B cell (primary cell): ENCODE measurements around the gene CPED1. TPM values are rescaled to one million over a fixed set of nuclear protein-coding genes. Genes with fewer than 3 reads are reported as not detected.

Source experiments
- ATAC-seq: fragments of 200-7000 bp; cut with Tn5 transposase; one replicate; pipeline ENCODE4 v1.10.0; 2021; ENCODE audit warnings: low read depth, mild to moderate bottlenecking, moderate number of reproducible peaks, moderate library complexity
- CTCF ChIA-PET: fragments of 350-600 bp; sonication (Branson Sonifier 250); formaldehyde crosslinking; loops from one replicate; lab custom pipeline; 2021; ENCODE audit warnings: antibody characterized with exemption, inconsistent platforms; lab: Charles Lee
- POLR2A ChIA-PET: fragments of 350-600 bp; sonication (Branson Sonifier 250); formaldehyde crosslinking; loops from one replicate; lab custom pipeline; 2021; ENCODE audit warnings: antibody characterized with exemption; lab: Charles Lee
- DNase-seq: peaks from one replicate; pipeline ENCODE4 v3.0.0; 2013
- H2AFZ ChIP-seq: 2 replicates; pipeline ENCODE4 v1.6.1; 2012; ENCODE audit warnings: mild to moderate bottlenecking, low read depth, low read length; ENCODE audit not compliant: insufficient read depth, poor library complexity, severe bottlenecking
- H3K27ac ChIP-seq, 2 donors: 1 replicate in 1 of 2; 2 replicates in 1 of 2; pipeline ENCODE4 v1.5.1; 2012 to 2013; ENCODE audit warnings: low read length in 2 of 2, mild to moderate bottlenecking in 2 of 2, moderate library complexity in 1 of 2
- H3K27me3 ChIP-seq, 4 experiments: fragments of 200-600 bp in 1 of 4; sonication (generic) in 1 of 4; replicated peaks in 1 of 4; 1 replicate in 2 of 4; 2 replicates in 2 of 4; pipeline versions ENCODE4 v1.6.1 to v1.7.0; 2013 to 2016; ENCODE audit warnings: low read length in 3 of 4, mild to moderate bottlenecking in 2 of 4, mixed read lengths in 1 of 4, moderate library complexity in 1 of 4; ENCODE audit not compliant: insufficient read depth in 4 of 4, control insufficient read depth in 3 of 4; ENCODE audit errors: control extremely low read depth in 1 of 4
- H3K36me3 ChIP-seq, 2 experiments: replicated peaks in 1 of 2; 1 replicate in 1 of 2; 2 replicates in 1 of 2; pipeline versions ENCODE4 v1.6.1 to v1.7.1; 2013; ENCODE audit warnings: low read length in 1 of 2; ENCODE audit not compliant: insufficient read depth in 2 of 2, control insufficient read depth in 1 of 2; ENCODE audit errors: control extremely low read depth in 1 of 2, extremely low read depth in 1 of 2
- H3K4me1 ChIP-seq, 2 donors: fragments of 200-600 bp in 1 of 2; sonication (generic) in 1 of 2; 1 replicate in 1 of 2; 2 replicates in 1 of 2; pipeline versions ENCODE4 v1.5.1 to v1.6.1; 2013 to 2017; ENCODE audit warnings: low read length in 2 of 2; ENCODE audit not compliant: control insufficient read depth in 2 of 2, insufficient read depth in 2 of 2
- H3K4me2 ChIP-seq: replicated peaks from 2 replicates; pipeline ENCODE3; 2012; ENCODE audit warnings: mild to moderate bottlenecking, low read depth, low read length; ENCODE audit not compliant: poor library complexity, severe bottlenecking
- H3K4me3 ChIP-seq, 5 experiments: fragments of 200-600 bp in 1 of 5; sonication (generic) in 1 of 5; 1 replicate in 3 of 5; 2 replicates in 2 of 5; pipeline versions ENCODE4 v1.5.1 to v1.7.0; 2011 to 2016; ENCODE audit warnings: low read length in 4 of 5, mild to moderate bottlenecking in 4 of 5, low read depth in 2 of 5, control low read depth in 1 of 5, moderate library complexity in 1 of 5; ENCODE audit not compliant: insufficient read depth in 1 of 5; ENCODE audit errors: control extremely low read depth in 1 of 5, extremely low read depth in 1 of 5
- H3K79me2 ChIP-seq: fragments of 200-600 bp; sonication (generic); one replicate; pipeline ENCODE4 v1.6.0; 2016; ENCODE audit warnings: low read length; ENCODE audit not compliant: control insufficient read depth, insufficient read depth
- H3K9ac ChIP-seq: fragments of 200-600 bp; sonication (generic); 2 replicates; pipeline ENCODE4 v1.6.1; 2017; ENCODE audit warnings: mild to moderate bottlenecking, low read length, moderate library complexity
- H3K9me3 ChIP-seq, 3 donors: one replicate each; pipeline versions ENCODE4 v1.6.1 to v1.7.1; 2013; ENCODE audit warnings: low read length in 2 of 3; ENCODE audit not compliant: control insufficient read depth in 2 of 3, insufficient read depth in 1 of 3; ENCODE audit errors: control extremely low read depth in 1 of 3
- H4K20me1 ChIP-seq: 2 replicates; pipeline ENCODE4 v1.6.0; 2012; ENCODE audit warnings: mild to moderate bottlenecking, low read length; ENCODE audit not compliant: insufficient read depth, control insufficient read depth, poor library complexity, severe bottlenecking
- H3K27ac Mint-ChIP-seq: one replicate; pipeline ENCODE4 v1.8.0; 2021; ENCODE audit warnings: mixed read lengths
- H3K27me3 Mint-ChIP-seq: one replicate; pipeline ENCODE4 v1.8.0; 2021; ENCODE audit warnings: mixed read lengths
- H3K4me1 Mint-ChIP-seq: one replicate; pipeline ENCODE4 v1.8.0; 2021; ENCODE audit warnings: mixed read lengths
- H3K4me3 Mint-ChIP-seq: one replicate; pipeline ENCODE4 v1.8.0; 2021; ENCODE audit warnings: mixed read lengths
- H3K9me3 Mint-ChIP-seq: one replicate; pipeline ENCODE4 v1.8.0; 2022; ENCODE audit warnings: mixed read lengths; ENCODE audit not compliant: insufficient read depth
- EZH2 ChIP-seq: IDR thresholded peaks from 2 replicates; pipeline ENCODE4 v1.6.1; 2012; ENCODE audit warnings: borderline replicate concordance, low read depth, mild to moderate bottlenecking, moderate library complexity, low read length; ENCODE audit not compliant: insufficient read depth, poor library complexity, severe bottlenecking
- WGBS: methylation state at CpG from one replicate; pipeline ENCODE4 v1.1.5; 2013; ENCODE audit warnings: missing lambda C conversion rate; ENCODE audit not compliant: insufficient coverage; 5-methylcytosine and 5-hydroxymethylcytosine counted together
- intact Hi-C: fragments of 100-400 bp; cut with micrococcal nuclease; formaldehyde crosslinking; loops from one replicate; pipeline ENCODE4 v1.10.0; 2022
- polyA plus RNA-seq: library from polyadenylated mRNA; depleted of rRNA; stranded (reverse); fragments of >200 nt; gene quantifications from 2 replicates; pipeline ENCODE4 v1.2.3, GENCODE V29; 2012
- total RNA-seq, 2 donors: library from RNA; stranded (reverse); fragments of 120-200 nt in 1 of 2; gene quantifications; 1 replicate in 1 of 2; 2 replicates in 1 of 2; pipeline versions ENCODE4 v1.2.3 to v1.2.4, GENCODE V29; 2013 to 2022
- TF ChIP-seq, protein P1 (sequence below): fragments of 200-600 bp; IDR thresholded peaks from one replicate; pipeline ENCODE4 v1.8.0; 2022; ENCODE audit warnings: antibody characterized with exemption, mild to moderate bottlenecking

Gene CPED1
- total and polyA plus RNA-seq, 2 donors (not counting 1 experiment from before 2014, with no cell fraction given), result 0.44 to 3.8 TPM

GRCh38 chr7:121274467-121274866, 286.0 kb downstream of the CPED1 start:
- intact Hi-C loops, result loop anchor here (5.0 kb wide), 1 partner anchor 37 kb away; no protein-coding TSS in a partner anchor
- H3K4me1 Mint-ChIP-seq, result peaks cover 38% of the 10 kb centered on the region
- H3K79me2 ChIP-seq, result no peaks in the 10 kb centered on the region
- peaks cover 5% of the 10 kb centered on the region in 2 donors for H3K4me1 ChIP-seq
- ATAC-seq, result no peak
- H3K27me3 Mint-ChIP-seq, result no peaks in the 10 kb centered on the region
- H4K20me1 ChIP-seq, result no peaks in the 10 kb centered on the region
- no peaks in the 10 kb centered on the region for H3K36me3 ChIP-seq
- no peak overlapping the region for H3K27ac Mint-ChIP-seq
- no CpG with 5 or more reads among the region's 2 CpGs for WGBS
- POLR2A ChIA-PET, result no interaction called here
- H3K4me3 Mint-ChIP-seq, result no peak overlapping the region
- H3K9ac ChIP-seq, result no peak overlapping the region
- no peak overlapping the region for H3K4me3 ChIP-seq
- no peaks in the 10 kb centered on the region for H3K27me3 ChIP-seq
- DNase-seq, result no peak
- H2AFZ ChIP-seq, result no peak overlapping the region
- no peak overlapping the region for H3K27ac ChIP-seq
- no peak overlapping the region for H3K4me2 ChIP-seq
- no peaks in the 10 kb centered on the region for H3K9me3 ChIP-seq
- CTCF ChIA-PET, result interaction anchor here (1.0 to 1.9 kb wide), 2 partner anchors 15 to 27 kb away, joined by 3 read pairs; no protein-coding TSS in a partner anchor
- no peaks in the 10 kb centered on the region for H3K9me3 Mint-ChIP-seq
- TF ChIP-seq, protein P1, sequence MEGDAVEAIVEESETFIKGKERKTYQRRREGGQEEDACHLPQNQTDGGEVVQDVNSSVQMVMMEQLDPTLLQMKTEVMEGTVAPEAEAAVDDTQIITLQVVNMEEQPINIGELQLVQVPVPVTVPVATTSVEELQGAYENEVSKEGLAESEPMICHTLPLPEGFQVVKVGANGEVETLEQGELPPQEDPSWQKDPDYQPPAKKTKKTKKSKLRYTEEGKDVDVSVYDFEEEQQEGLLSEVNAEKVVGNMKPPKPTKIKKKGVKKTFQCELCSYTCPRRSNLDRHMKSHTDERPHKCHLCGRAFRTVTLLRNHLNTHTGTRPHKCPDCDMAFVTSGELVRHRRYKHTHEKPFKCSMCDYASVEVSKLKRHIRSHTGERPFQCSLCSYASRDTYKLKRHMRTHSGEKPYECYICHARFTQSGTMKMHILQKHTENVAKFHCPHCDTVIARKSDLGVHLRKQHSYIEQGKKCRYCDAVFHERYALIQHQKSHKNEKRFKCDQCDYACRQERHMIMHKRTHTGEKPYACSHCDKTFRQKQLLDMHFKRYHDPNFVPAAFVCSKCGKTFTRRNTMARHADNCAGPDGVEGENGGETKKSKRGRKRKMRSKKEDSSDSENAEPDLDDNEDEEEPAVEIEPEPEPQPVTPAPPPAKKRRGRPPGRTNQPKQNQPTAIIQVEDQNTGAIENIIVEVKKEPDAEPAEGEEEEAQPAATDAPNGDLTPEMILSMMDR, result no peak
- TF ChIP-seq EZH2, result no peak

DNA sequence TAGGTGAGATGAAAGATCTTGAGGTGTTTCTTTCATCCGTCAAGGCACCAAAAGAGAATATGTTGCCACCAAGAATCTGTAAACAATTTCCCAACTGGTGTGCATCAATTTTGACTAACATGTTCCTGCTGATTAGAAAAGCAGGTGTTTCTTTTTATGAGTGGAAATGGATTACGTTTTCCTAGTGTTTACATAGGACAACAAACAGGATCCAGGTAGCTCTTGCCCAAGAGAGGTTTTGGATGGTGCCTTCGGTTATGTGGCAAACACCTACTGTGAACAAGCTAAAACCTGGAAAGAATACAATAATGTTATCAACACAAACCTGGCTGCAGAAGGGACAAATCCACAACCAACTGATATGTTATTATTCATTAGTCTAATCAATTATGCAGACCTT, 286.7 kb downstream of the CPED1 start:
- H3K79me2 ChIP-seq, result no peaks in the 10 kb centered on the region
- no peak overlapping the region for H3K4me2 ChIP-seq
- H3K9me3 ChIP-seq, result no peaks in the 10 kb centered on the region
- H2AFZ ChIP-seq, result no peak overlapping the region
- Mint-ChIP-seq H3K27ac (no peak overlapping the region), H3K4me3 (no peak overlapping the region), H3K9me3 (no peaks in the 10 kb centered on the region), H3K27me3 (no peaks in the 10 kb centered on the region), H3K4me1 (peaks cover 41% of the 10 kb centered on the region)
- DNase-seq (no peak), ATAC-seq (no peak)
- CTCF ChIA-PET, result interaction anchor here (1.0 kb wide), 1 partner anchor 16 kb away, joined by 3 read pairs; no protein-coding TSS in a partner anchor
- H3K9ac ChIP-seq, result no peak overlapping the region
- H3K4me3 ChIP-seq, result no peak overlapping the region
- intact Hi-C loops, result loop anchor here (5.0 kb wide), 1 partner anchor 37 kb away; no protein-coding TSS in a partner anchor
- H3K36me3 ChIP-seq, result no peaks in the 10 kb centered on the region
- peaks cover 5% of the 10 kb centered on the region in 2 donors for H3K4me1 ChIP-seq
- no CpG with 5 or more reads among the region's 3 CpGs for WGBS
- no peak for TF ChIP-seq EZH2
- TF ChIP-seq, protein P1, result no peak
- no peaks in the 10 kb centered on the region for H4K20me1 ChIP-seq
- H3K27ac ChIP-seq, result no peak overlapping the region
- H3K27me3 ChIP-seq, result no peaks in the 10 kb centered on the region
- POLR2A ChIA-PET, result no interaction called here
